Measurements from ENCODE around the gene COX7A2L.

- TF ChIP-seq CTCF (IDR thresholded peaks at IDR 0.05): no peak
- TF ChIP-seq POLR2AphosphoS5 (IDR thresholded peaks at IDR 0.05; ENCODE audit: low read depth, low read length): no peak
- no peak for TF ChIP-seq REST (IDR thresholded peaks at IDR 0.05; ENCODE audit: insufficient read depth in 1 of 2, low read depth in 2 of 2, low read length in 1 of 2)
- no peak for TF ChIP-seq SIN3A (IDR thresholded peaks at IDR 0.05; ENCODE audit: borderline replicate concordance, insufficient read depth, low read depth, low read length)
- no peak for TF ChIP-seq TCF7L2 (IDR thresholded peaks at IDR 0.05; ENCODE audit: low read depth, low read length)
Observed at GRCh38 chr2:42407476-42407875, 46.5 kb upstream of the COX7A2L start.

Data from Panc1 (cell line).